HG03175 (cell line): ENCODE results near the gene LUC7L.
"Not testable (repeated sequence)": the region's sequence is repeated elsewhere in the genome, so short reads cannot be mapped to it uniquely, and the experiment has no call there.

Experiments
- ATAC-seq: cut with Tn5 transposase; IDR thresholded peaks from one replicate; pipeline ENCODE4 v1.9.1; 2021; ENCODE audit warnings: mild to moderate bottlenecking, moderate library complexity; ENCODE audit not compliant: unreplicated experiment

Gene LUC7L

GRCh38 chr16:228852-229730 lies at the start of gene LUC7L:
LUC7L (minus strand) TSS chr16:229449; CDS start chr16:229339, 110 bp downstream.
- ATAC-seq: peak; percentile 89

DNA sequence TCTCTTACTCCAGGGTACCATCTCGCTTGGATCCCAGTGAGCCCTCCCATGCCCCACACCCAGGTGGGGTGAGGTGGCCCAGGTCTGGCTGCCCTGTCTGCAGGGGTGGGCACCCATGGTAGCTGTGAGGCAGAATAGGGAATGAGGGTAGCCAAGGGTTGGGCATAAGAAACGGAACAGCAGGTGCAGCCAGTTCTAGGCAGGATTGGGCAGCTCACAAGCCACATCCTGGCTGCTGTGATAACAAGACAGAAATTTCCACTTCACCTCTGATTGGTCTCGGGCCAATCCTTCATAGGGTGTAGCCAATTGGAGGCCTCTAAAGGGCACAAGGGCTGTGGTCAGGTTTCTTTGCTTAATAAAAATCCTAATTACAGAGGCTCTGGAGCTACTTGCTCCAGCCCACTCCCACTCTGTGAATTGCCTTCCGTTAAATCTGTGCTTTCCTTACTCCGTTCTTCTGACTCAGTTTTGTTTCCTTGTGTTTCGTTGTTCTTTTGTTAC lies 49.7 kb upstream of the LUC7L start:
- no peak for ATAC-seq

DNA sequence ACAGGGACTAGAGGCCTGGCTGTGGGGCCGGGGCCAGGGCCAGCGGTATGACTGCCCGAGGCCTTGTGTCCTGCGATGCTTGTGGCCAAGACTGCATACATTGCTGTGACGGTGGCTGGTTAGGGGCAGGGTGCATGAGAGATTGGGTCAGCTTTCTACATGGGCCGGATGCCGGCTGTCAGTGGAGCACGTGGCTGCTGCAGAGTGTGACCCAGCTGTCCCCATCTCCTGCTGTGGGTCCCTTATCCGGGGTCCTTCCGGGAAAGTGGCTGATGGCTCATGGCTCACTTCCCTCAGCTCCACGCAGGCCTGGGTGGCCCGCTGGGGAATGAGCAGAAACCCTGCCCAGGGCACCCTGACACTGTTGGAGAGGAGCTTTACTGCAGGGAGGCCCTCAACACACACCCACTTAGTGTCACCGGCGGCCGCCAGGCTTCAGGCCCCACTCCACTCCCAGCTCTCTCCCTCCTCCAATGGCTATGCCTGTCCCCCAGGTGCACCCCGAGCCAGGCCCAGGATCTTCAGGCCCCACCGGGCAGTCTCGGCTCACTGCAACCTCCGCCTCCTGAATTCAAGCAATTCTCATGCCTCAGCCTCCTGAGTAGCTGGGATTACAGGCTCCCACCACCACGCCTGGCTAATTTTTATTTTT lies 47.3 kb upstream of the LUC7L start:
- ATAC-seq: no peak

- ATAC-seq: no peak
Observed at GRCh38 chr16:275786-276232, 46.6 kb upstream of the LUC7L start, which contains the start of gene RGS11. RGS11 (minus strand) TSS chr16:275944; CDS start chr16:275911, 33 bp downstream.

DNA sequence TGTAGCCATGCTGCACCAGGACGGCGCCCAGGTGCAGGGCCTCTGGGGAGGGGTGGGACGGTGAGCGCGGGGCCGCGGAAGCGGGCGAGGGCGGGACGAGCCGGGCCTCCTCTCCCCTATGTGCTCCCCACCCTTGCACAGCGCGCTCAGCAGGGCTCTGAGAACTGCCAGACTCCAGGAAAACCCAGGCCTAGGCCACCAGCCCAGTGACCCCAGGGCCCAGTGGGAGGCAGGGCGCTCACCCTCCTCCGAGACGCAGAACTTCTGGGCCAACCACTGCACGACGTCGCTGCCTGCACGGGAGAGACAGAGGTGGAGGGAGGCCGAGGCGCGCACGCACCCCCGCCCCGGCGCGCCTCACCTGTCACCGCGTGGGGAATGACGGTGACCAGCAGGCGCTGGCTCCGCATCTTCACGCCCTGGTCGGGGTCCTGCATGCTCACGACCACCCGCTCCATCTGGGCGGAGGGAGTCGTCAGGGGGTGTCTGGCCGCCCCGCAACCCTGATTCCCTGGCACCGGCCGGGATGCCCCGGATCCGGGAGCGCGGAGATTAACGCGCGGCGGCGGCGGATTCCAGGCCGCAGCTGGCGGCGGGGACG lies 45.9 kb upstream of the LUC7L start:
- no peak for ATAC-seq

DNA sequence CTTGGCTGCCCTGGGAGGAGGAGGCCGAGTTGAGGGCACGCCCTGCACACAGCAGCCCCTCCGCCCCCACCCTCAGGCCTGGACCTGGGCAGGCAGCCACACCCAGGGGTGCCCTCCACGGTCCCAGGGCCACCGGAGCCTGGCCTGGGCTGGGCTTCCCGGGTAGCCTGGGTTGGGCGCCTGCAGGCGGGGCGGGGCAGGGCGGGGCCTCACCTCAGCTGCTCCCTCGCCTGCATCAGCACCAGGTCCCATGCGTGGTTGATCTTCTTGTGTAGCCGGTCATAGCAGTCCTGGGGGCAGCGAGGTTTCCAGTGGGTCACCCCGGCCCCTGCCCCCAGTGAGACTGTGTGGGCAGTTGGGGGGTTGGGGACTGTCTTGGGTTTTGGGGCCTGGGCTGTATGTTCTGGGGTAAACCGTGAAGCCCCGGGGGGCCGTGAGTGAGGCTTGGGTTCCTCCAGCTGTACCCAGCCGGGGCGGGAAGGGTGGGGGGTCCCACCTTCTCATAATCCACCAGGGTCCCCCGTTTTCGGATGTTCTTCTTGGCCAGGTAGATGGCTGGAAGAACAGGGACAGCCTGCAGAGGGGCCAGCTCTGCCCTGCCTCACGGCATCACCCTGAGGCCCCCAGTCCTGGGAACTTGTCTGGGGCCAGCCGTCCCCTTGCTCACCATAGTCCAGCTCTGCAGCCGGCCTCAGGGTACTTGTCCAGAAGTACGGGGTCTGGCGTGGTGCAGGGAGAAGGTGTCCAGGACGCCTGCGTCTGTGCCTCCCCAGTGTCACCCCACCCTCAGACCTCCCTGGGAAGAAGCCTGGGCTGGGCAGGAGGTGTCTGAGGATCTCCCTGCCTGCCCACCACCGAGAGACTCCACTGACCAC lies 44.5 kb upstream of the LUC7L start:
- ATAC-seq: no peak

- no peak for ATAC-seq
Observed at GRCh38 chr16:272633-273546, 43.6 kb upstream of the LUC7L start.

DNA sequence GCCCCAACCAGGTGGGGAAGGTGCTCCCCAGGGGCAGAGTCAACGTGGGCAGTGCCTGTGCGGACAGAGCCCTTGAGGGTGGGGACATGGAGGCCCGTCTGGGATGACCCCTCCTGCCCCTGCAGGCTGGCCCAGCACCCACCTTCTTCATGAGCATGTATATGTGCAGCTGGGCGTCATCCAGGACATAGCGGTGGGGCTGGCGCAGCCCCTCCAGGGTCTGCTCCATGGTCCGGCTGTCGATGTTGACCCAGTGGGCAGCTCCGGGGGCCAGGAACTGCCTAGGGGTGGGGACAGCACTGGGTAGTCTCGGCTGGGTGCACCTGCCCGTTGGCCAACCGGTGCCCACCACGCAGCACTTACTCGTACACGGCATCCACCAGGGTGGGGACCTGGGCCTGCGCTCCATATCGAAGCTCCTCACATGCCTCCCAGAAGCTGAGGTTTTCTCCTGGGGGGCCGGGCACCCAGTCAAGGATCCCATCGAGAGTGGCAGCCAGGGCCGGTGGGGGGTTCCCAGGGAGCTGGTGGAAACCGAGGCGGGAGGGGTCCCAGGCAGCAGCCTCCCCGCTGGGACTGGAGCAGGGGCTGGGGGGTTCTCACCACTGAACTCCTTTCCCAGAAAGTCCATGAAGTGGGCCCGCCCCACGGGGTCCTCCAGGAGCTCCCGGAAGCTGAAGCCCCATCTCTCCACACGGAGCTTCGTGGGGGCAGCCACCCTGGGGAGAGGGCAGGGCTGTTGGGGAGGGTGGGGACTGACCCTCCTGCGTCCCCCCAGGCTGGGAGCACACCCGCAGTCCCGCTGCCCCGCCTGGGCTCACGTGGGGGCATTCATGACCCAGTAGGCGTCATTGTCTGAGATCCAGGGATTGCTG lies 41.4 kb upstream of the LUC7L start:
- no peak for ATAC-seq

DNA sequence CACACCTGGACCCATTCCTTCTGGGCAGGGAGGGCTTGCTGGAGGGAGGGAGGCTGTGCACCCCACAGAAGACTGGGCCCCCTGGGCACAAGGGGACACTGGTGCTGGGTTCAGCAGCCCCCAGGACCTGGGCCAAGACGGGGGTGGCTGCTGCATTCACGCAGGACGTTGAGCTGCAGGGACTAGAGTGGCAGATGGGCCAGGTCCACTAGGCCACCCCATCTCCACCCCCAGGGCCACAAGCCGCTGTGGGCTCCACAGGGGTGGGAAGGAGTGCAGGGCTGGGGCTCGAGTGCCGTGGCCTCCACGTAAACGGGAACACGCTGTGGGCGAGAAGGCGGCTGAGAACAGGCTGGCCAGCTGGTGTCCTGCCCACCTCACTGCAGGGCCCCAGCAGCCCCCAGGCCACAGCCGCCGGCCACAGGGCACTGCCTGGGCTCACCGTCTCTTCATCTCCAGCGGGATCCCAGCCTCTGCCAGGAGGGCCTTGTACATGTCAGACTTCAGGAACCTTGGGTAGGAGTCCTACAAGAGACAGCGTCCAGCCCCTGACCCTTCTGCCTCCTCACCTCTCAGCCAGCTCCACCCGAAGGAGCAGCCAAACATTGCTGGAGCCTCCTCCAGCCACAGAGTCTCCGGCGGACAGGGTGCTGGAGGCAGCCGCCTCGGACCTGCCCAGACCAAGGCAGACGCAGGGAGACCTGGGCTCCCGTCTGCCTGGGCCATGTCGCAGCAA lies 40.0 kb upstream of the LUC7L start:
- ATAC-seq: no peak

- ATAC-seq: no peak
Observed at GRCh38 chr16:268141-269053, 39.1 kb upstream of the LUC7L start.

- not testable (repeated sequence) for ATAC-seq
Observed at GRCh38 chr16:267562-267961, 38.3 kb upstream of the LUC7L start.

GRCh38 chr16:266258-267164 lies 37.3 kb upstream of the LUC7L start:
- no peak for ATAC-seq

DNA sequence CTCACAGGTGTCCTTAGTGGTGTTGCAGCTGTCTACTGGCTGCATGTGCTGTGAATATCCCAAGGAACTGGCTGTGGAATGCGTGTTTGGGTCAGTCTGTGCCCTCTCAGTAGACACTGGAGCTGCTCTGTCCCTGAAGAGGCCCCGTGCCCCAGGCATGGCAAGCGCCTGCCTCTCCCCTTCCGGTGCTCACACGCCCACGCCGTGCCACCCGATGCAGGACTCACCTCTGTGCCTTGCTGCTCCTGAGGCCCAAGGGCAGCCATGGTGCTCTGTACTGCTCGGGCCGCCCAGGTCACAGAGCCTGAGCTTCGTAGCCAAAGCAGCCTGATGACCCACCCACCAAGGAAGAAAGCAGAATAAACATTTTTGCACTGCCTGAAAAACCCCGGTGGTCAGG lies 36.5 kb upstream of the LUC7L start:
- ATAC-seq: no peak

DNA sequence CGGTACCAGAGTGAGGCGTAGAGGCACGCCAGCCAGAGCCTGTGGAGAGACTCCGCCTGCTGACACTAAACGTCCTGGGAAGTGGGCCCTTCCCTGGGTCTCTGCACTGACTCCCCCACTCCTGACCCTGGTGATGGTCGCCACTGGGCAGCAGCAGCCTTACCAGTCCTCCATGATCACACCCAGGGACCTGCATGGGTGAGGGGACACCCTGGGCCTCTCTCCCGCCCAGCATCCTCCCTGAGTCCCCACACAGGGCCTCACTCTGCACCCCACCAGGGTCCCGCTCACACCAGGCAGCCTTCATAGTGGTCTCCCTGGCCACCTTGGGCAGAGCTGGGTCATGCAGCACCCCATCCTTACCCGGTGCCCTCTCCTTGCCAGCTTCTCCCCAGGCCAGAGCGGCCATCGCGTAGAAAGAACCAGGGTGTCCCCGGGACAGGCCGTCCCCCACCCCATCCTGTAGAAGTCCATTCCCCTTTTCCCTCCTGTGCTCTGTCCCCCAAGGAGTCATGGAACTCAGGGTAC lies 35.8 kb upstream of the LUC7L start:
- no peak for ATAC-seq

GRCh38 chr16:264440-264951 lies 35.2 kb upstream of the LUC7L start:
- no peak for ATAC-seq
